Liver (tissue), 9 donors: Measurements from ENCODE around the gene OLFML2A. TPM values are rescaled to one million over a fixed set of nuclear protein-coding genes. Genes with fewer than 3 reads are reported as not detected.

Experiments
- DNase-seq: peaks from one replicate; pipeline ENCODE4 v3.0.0-alpha.2; 2017; ENCODE audit warnings: low spot score
- H3K27ac ChIP-seq, 2 donors: one replicate each; pipeline ENCODE4 v1.7.0; 2013; ENCODE audit warnings: inconsistent platforms in 2 of 2, low read length in 2 of 2, control low read depth in 1 of 2, low read depth in 1 of 2, mild to moderate bottlenecking in 1 of 2
- H3K27me3 ChIP-seq, 4 donors: one replicate each; pipeline versions ENCODE4 v1.6.1 to v1.7.0; 2013; ENCODE audit warnings: low read length in 3 of 4, inconsistent platforms in 1 of 4, mild to moderate bottlenecking in 1 of 4, moderate library complexity in 1 of 4; ENCODE audit not compliant: control insufficient read depth in 4 of 4, insufficient read depth in 4 of 4
- H3K36me3 ChIP-seq, 4 donors: one replicate each; pipeline versions ENCODE4 v1.6.1 to v1.7.0; 2013; ENCODE audit warnings: low read length in 3 of 4, mild to moderate bottlenecking in 3 of 4, low read depth in 1 of 4, moderate library complexity in 1 of 4; ENCODE audit not compliant: control insufficient read depth in 4 of 4, insufficient read depth in 3 of 4
- H3K4me1 ChIP-seq, 4 donors: one replicate each; pipeline versions ENCODE4 v1.6.1 to v1.7.0; 2013; ENCODE audit warnings: low read length in 3 of 4, mild to moderate bottlenecking in 3 of 4, moderate library complexity in 1 of 4; ENCODE audit not compliant: control insufficient read depth in 4 of 4, insufficient read depth in 4 of 4
- H3K4me3 ChIP-seq, 3 donors: one replicate each; pipeline versions ENCODE4 v1.6.1 to v1.7.0; 2013; ENCODE audit warnings: low read length in 3 of 3, control low read depth in 1 of 3, low read depth in 1 of 3, mild to moderate bottlenecking in 1 of 3
- H3K9ac ChIP-seq, 2 donors: one replicate each; pipeline ENCODE4 v1.7.0; 2013; ENCODE audit warnings: low read length in 2 of 2, mild to moderate bottlenecking in 2 of 2, moderate library complexity in 2 of 2, control low read depth in 1 of 2, low read depth in 1 of 2
- H3K9me3 ChIP-seq, 4 donors: one replicate each; pipeline versions ENCODE4 v1.6.1 to v1.7.0; 2013; ENCODE audit warnings: low read length in 3 of 4; ENCODE audit not compliant: control insufficient read depth in 4 of 4
- ATF3 ChIP-seq: IDR thresholded peaks from 2 replicates; pipeline ENCODE4 v1.6.1; 2016; ENCODE audit warnings: antibody characterized with exemption
- CTCF ChIP-seq: fragments of 150-350 bp; IDR thresholded peaks from 2 replicates; pipeline ENCODE4 v1.5.1; 2017; ENCODE audit warnings: improper control_type of control experiment, low read depth, low read length; ENCODE audit not compliant: missing input control
- EGR1 ChIP-seq, 2 donors: IDR thresholded peaks; 2 replicates each; pipeline ENCODE4 v1.6.1; 2016 to 2018; ENCODE audit warnings: antibody characterized with exemption in 2 of 2, low read depth in 2 of 2
- FOXA1 ChIP-seq: IDR thresholded peaks from 2 replicates; pipeline ENCODE4 v1.6.1; 2016; ENCODE audit warnings: antibody characterized with exemption
- FOXA2 ChIP-seq: IDR thresholded peaks from 2 replicates; pipeline ENCODE4 v1.6.1; 2016; ENCODE audit warnings: antibody characterized with exemption
- HNF4A ChIP-seq, 2 donors: conservative IDR thresholded peaks; 2 replicates each; pipeline ENCODE4 v1.6.1; 2016; ENCODE audit warnings: antibody characterized with exemption in 2 of 2, mild to moderate bottlenecking in 2 of 2
- HNF4G ChIP-seq: IDR thresholded peaks from 2 replicates; pipeline ENCODE4 v1.6.1; 2016; ENCODE audit warnings: antibody characterized with exemption
- JUND ChIP-seq, 2 donors: IDR thresholded peaks; 2 replicates each; pipeline ENCODE4 v1.6.1; 2016; ENCODE audit warnings: antibody characterized with exemption in 2 of 2
- NR2F2 ChIP-seq: IDR thresholded peaks from 2 replicates; pipeline ENCODE4 v1.6.1; 2016; ENCODE audit warnings: antibody characterized with exemption
- RAD21 ChIP-seq, 2 donors: IDR thresholded peaks; 2 replicates each; pipeline ENCODE4 v1.6.1; 2016; ENCODE audit warnings: antibody characterized with exemption in 2 of 2, mild to moderate bottlenecking in 2 of 2
- TAF1 ChIP-seq: conservative IDR thresholded peaks from 2 replicates; pipeline ENCODE4 v1.6.1; 2016; ENCODE audit warnings: antibody characterized with exemption, mild to moderate bottlenecking
- YY1 ChIP-seq: IDR thresholded peaks from 2 replicates; pipeline ENCODE4 v1.6.1; 2016; ENCODE audit warnings: antibody characterized with exemption, mild to moderate bottlenecking
- WGBS: extraction: QIAGEN DNeasy Blood & Tissue Kit; methylation state at CpG from one replicate; pipeline ENCODE4 v1.1.7; 2013; 5-methylcytosine and 5-hydroxymethylcytosine counted together
- polyA plus RNA-seq, 2 donors: library from polyadenylated mRNA; stranded (reverse) in 1 of 2; unstranded in 1 of 2; fragments of 200-250 nt in 1 of 2; fragments of >200 nt in 1 of 2; fragmentation: Nextera tagmentation in 1 of 2; extraction: Ambion mirVana in 1 of 2; gene quantifications; one replicate each; pipeline versions ENCODE4 v1.2.1 to v1.2.3, GENCODE V29; 2013 to 2015
- total RNA-seq, 2 donors: library from RNA; depleted of rRNA; stranded (reverse); fragments of >200 nt; gene quantifications; one replicate each; pipeline ENCODE4 v1.2.3, GENCODE V29; 2014
- TF ChIP-seq, protein P1 (sequence below): IDR thresholded peaks from 2 replicates; pipeline ENCODE4 v1.6.1; 2016; ENCODE audit warnings: antibody characterized with exemption
- TF ChIP-seq, protein P2 (sequence below): IDR thresholded peaks from 2 replicates; pipeline ENCODE4 v1.6.1; 2016; ENCODE audit warnings: antibody characterized with exemption
- donor health status: healthy.
- donor health status: healthy.
- donor health status: healthy.
- donor health status: healthy.
- donor health status: healthy.

OLFML2A gene
- total and polyA plus RNA-seq, 4 donors, result 0.15 to 1.1 (median 0.53) TPM

DNA sequence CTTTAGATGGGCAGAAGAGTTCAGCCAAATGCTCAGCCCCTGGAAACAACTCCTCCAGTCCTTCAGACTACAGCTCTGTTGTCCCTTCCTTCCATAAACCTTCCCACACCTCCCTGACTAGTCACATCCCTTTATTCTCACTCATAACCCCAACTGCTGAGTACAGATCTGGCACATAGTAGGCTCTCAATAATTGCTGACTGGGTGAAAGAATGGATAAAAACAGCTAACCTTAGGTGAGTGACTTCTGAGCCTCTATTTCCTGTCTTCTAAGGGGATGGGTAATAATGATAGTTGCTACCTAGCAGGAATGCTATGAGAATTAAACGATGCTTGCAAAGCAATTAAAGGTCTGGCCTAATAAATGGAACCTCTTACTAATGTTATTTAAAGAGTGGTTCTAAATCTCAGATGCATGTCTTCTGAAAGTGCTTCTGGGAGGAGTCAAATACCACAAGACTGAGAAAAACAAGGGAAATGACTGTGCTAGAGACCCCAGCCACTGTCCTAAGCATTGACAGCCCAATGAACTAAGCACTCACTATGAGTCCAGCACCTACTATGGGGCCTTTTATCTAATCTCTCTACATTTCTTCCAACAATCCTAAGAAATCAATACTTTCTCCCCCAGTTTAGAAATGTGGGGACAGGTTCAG, 3.3 kb upstream of the OLFML2A start:
- Histone ChIP-seq H3K4me3 (no peak overlapping the region), H3K27ac (no peak overlapping the region), H3K9ac (no peak overlapping the region), H3K4me1 (peaks cover 10 to 30% (median 19%) of the 10 kb centered on the region in 4 donors), H3K27me3 (peaks cover 0 to 1% (median 0%) of the 10 kb centered on the region in 4 donors), H3K9me3 (no peaks in the 10 kb centered on the region), H3K36me3 (no peaks in the 10 kb centered on the region)
- WGBS, result 90% methylated on average over 1 of the region's 1 CpG
- TF ChIP-seq ATF3, result no peak
- no peak for TF ChIP-seq FOXA1
- TF ChIP-seq NR2F2, result no peak
- no peak for TF ChIP-seq FOXA2
- TF ChIP-seq, protein P1, sequence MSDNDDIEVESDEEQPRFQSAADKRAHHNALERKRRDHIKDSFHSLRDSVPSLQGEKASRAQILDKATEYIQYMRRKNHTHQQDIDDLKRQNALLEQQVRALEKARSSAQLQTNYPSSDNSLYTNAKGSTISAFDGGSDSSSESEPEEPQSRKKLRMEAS, result no peak
- TF ChIP-seq YY1, result no peak
- TF ChIP-seq JUND (IDR thresholded peaks at IDR 0.05), result no peak
- TF ChIP-seq EGR1 (IDR thresholded peaks at IDR 0.05; ENCODE audit: low read depth in 2 of 2), result no peak
- no peak for TF ChIP-seq HNF4G
- TF ChIP-seq HNF4A (conservative IDR thresholded peaks at IDR 0.05), result no peak
- no peak for TF ChIP-seq CTCF
- TF ChIP-seq TAF1, result no peak
- TF ChIP-seq, protein P2, sequence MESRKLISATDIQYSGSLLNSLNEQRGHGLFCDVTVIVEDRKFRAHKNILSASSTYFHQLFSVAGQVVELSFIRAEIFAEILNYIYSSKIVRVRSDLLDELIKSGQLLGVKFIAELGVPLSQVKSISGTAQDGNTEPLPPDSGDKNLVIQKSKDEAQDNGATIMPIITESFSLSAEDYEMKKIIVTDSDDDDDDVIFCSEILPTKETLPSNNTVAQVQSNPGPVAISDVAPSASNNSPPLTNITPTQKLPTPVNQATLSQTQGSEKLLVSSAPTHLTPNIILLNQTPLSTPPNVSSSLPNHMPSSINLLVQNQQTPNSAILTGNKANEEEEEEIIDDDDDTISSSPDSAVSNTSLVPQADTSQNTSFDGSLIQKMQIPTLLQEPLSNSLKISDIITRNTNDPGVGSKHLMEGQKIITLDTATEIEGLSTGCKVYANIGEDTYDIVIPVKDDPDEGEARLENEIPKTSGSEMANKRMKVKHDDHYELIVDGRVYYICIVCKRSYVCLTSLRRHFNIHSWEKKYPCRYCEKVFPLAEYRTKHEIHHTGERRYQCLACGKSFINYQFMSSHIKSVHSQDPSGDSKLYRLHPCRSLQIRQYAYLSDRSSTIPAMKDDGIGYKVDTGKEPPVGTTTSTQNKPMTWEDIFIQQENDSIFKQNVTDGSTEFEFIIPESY, result no peak
- DNase-seq, result no peak

- DNase-seq, result peak; percentile 87
- Histone ChIP-seq H3K27me3 (peaks cover 0 to 1% (median 0%) of the 10 kb centered on the region in 4 donors), H3K9me3 (no peaks in the 10 kb centered on the region), H3K9ac (no peak overlapping the region), H3K36me3 (no peaks in the 10 kb centered on the region), H3K27ac (no peak overlapping the region), H3K4me3 (no peak overlapping the region), H3K4me1 (peaks cover 8 to 28% (median 16%) of the 10 kb centered on the region in 4 donors)
- TF ChIP-seq HNF4G (no peak), RAD21 (IDR thresholded peaks at IDR 0.05) (peak; percentile 78 to 88), YY1 (no peak), ATF3 (no peak), CTCF (peak; percentile 83), FOXA2 (no peak)
- TF ChIP-seq, protein P1, result no peak
- 38% methylated on average over 15 of the region's 15 CpGs for whole genome bisulfite sequencing
Observed at GRCh38 chr9:124774129-124774978, 2.6 kb upstream of the OLFML2A start.
